ENCODE measurements around the gene INTS2.
"Not testable (repeated sequence)": the region's sequence is repeated elsewhere in the genome, so short reads cannot be mapped to it uniquely, and the experiment has no call there.

Gene INTS2

GRCh38 chr17:61927208-61928100 lies at the start of gene INTS2:
Gene INTS2, minus strand, starts transcription at chr17:61927982. Its CDS starts 1,338 bp downstream, at chr17:61926644.
- peak; percentile 88 for DNase-seq (ENCODE audit: low read depth)

GRCh38 chr17:61974115-61974514 lies 46.3 kb upstream of the INTS2 start:
- no peak for DNase-seq (ENCODE audit: low read depth)

- no peak for DNase-seq (ENCODE audit: low read depth)
These were observed 44.5 kb upstream of the INTS2 start for GRCh38 chr17:61972311-61972710.

- DNase-seq (ENCODE audit: low read depth), result no peak
These were observed 42.2 kb upstream of the INTS2 start for GRCh38 chr17:61970030-61970429.

GRCh38 chr17:61968757-61969156 lies 41.0 kb upstream of the INTS2 start:
- no peak for DNase-seq (ENCODE audit: low read depth)

- no peak for DNase-seq (ENCODE audit: low read depth)
These were observed 39.9 kb upstream of the INTS2 start for GRCh38 chr17:61967729-61968128.

- no peak for DNase-seq (ENCODE audit: low read depth)
These were observed 38.4 kb upstream of the INTS2 start for GRCh38 chr17:61966191-61966590.

GRCh38 chr17:61955619-61956018 lies 27.8 kb upstream of the INTS2 start:
- no peak for DNase-seq (ENCODE audit: low read depth)

- no peak for DNase-seq (ENCODE audit: low read depth)
These were observed 19.7 kb upstream of the INTS2 start for GRCh38 chr17:61947367-61948078.

GRCh38 chr17:61946359-61946758 lies 18.6 kb upstream of the INTS2 start:
- no peak for DNase-seq (ENCODE audit: low read depth)

- DNase-seq (ENCODE audit: low read depth), result no peak
These were observed 15.3 kb upstream of the INTS2 start for GRCh38 chr17:61943117-61943516.

- no peak for DNase-seq (ENCODE audit: low read depth)
These were observed 14.3 kb upstream of the INTS2 start for GRCh38 chr17:61942085-61942484.

- no peak for DNase-seq (ENCODE audit: low read depth)
These were observed 287 bp upstream of the INTS2 start for GRCh38 chr17:61928101-61928436.

GRCh38 chr17:61926826-61927207 lies 965 bp downstream of the INTS2 start:
- no peak for DNase-seq (ENCODE audit: low read depth)

GRCh38 chr17:61915162-61915561 lies 12.6 kb downstream of the INTS2 start:
- not testable (repeated sequence) for DNase-seq (ENCODE audit: low read depth)

GRCh38 chr17:61908292-61909037 lies 19.3 kb downstream of the INTS2 start:
- no peak for DNase-seq (ENCODE audit: low read depth)

- DNase-seq (ENCODE audit: low read depth), result no peak
These were observed 20.4 kb downstream of the INTS2 start for GRCh38 chr17:61907361-61907760.

- no peak for DNase-seq (ENCODE audit: low read depth)
These were observed 23.6 kb downstream of the INTS2 start for GRCh38 chr17:61904094-61904710.

- no peak for DNase-seq (ENCODE audit: low read depth)
These were observed 24.5 kb downstream of the INTS2 start for GRCh38 chr17:61903251-61903650.

GRCh38 chr17:61897548-61898180 lies 30.1 kb downstream of the INTS2 start:
- no peak for DNase-seq (ENCODE audit: low read depth)

GRCh38 chr17:61895391-61895790 lies 32.4 kb downstream of the INTS2 start:
- no peak for DNase-seq (ENCODE audit: low read depth)

GRCh38 chr17:61894310-61894709 lies 33.5 kb downstream of the INTS2 start:
- DNase-seq (ENCODE audit: low read depth), result not testable (repeated sequence)
